GM12878 (cell line): ENCODE results near the gene SLX9. TPM values are rescaled to one million over a fixed set of nuclear protein-coding genes. Genes with fewer than 3 reads are reported as not detected.

ENCODE experiments used
- ATF3 ChIP-seq: IDR thresholded peaks from 2 replicates; pipeline ENCODE4 v1.6.1; 2011; ENCODE audit warnings: low read depth, mild to moderate bottlenecking, low read length, moderate library complexity, borderline replicate concordance; ENCODE audit errors: extremely low read depth
- BCL11A ChIP-seq: IDR thresholded peaks from 2 replicates; pipeline ENCODE4 v1.6.1; 2011; ENCODE audit warnings: low read depth, low read length
- DPF2 ChIP-seq: fragments of 450-650 bp; IDR thresholded peaks from 2 replicates; pipeline ENCODE4 v1.6.1; 2017; ENCODE audit warnings: mild to moderate bottlenecking
- E4F1 ChIP-seq: fragments of 450-650 bp; IDR thresholded peaks from 2 replicates; pipeline ENCODE4 v1.6.1; 2018; ENCODE audit warnings: borderline replicate concordance, mild to moderate bottlenecking; ENCODE audit not compliant: partially characterized antibody
- ESRRA ChIP-seq: IDR thresholded peaks from 2 replicates; pipeline ENCODE4 v1.6.1; 2012; ENCODE audit warnings: mild to moderate bottlenecking, low read length, improper control_type of control experiment
- ETV6 ChIP-seq, 2 experiments: fragments of 450-650 bp in 1 of 2; IDR thresholded peaks in 1 of 2; conservative IDR thresholded peaks in 1 of 2; 2 replicates each; pipeline ENCODE4 v1.6.1; 2014; ENCODE audit warnings: antibody characterized with exemption in 1 of 2, borderline replicate concordance in 1 of 2, low read depth in 1 of 2, mild to moderate bottlenecking in 1 of 2, moderate library complexity in 1 of 2
- IKZF1 ChIP-seq: fragments of 450-650 bp; conservative IDR thresholded peaks from 2 replicates; pipeline ENCODE4 v1.6.1; 2017; ENCODE audit warnings: antibody characterized with exemption, mild to moderate bottlenecking
- MEF2B ChIP-seq: fragments of 450-650 bp; IDR thresholded peaks from 2 replicates; pipeline ENCODE4 v1.6.1; 2018; ENCODE audit warnings: mild to moderate bottlenecking, moderate library complexity; ENCODE audit not compliant: partially characterized antibody, poor library complexity, severe bottlenecking
- MLLT1 ChIP-seq: fragments of 450-650 bp; IDR thresholded peaks from 2 replicates; pipeline ENCODE4 v1.6.1; 2016; ENCODE audit warnings: mild to moderate bottlenecking
- MTA2 ChIP-seq: fragments of 450-650 bp; IDR thresholded peaks from 2 replicates; pipeline ENCODE4 v1.6.1; 2016; ENCODE audit warnings: low read depth, mild to moderate bottlenecking, moderate library complexity
- MYC ChIP-seq: IDR thresholded peaks from 2 replicates; pipeline ENCODE4 v1.6.1; 2011; ENCODE audit warnings: mild to moderate bottlenecking, low read length, moderate library complexity, inconsistent platforms; ENCODE audit not compliant: insufficient read depth, insufficient replicate concordance, insufficient read length, severe bottlenecking
- RB1 ChIP-seq: fragments of 450-650 bp; formaldehyde crosslinking; IDR thresholded peaks from 2 replicates; pipeline ENCODE4 v1.6.1; 2017; ENCODE audit warnings: mild to moderate bottlenecking, borderline replicate concordance
- RELA ChIP-seq: fragments of 450-650 bp; IDR thresholded peaks from 2 replicates; pipeline ENCODE4 v1.8.0; 2014; ENCODE audit warnings: borderline replicate concordance; ENCODE audit not compliant: partially characterized antibody
- SMAD5 ChIP-seq: IDR thresholded peaks from 2 replicates; pipeline ENCODE4 v1.6.1; 2016; ENCODE audit warnings: antibody characterized with exemption, low read depth
- ZNF592 ChIP-seq: fragments of 450-650 bp; IDR thresholded peaks from 2 replicates; pipeline ENCODE4 v1.6.1; 2017; ENCODE audit warnings: mild to moderate bottlenecking, moderate library complexity
- polyA plus RNA-seq, 11 experiments: library from polyadenylated mRNA; depleted of rRNA in 4 of 11; unstranded in 6 of 11; stranded (reverse) in 5 of 11; fragments of >200 nt; fragmentation: Nextera tagmentation in 4 of 11; fragmentation: Illumina TruSeq in 1 of 11; extraction: Ambion mirVana in 4 of 11; extraction: Trizol in 1 of 11; gene quantifications; 1 replicate in 1 of 11; 2 replicates in 10 of 11; pipeline versions ENCODE4 v1.2.1 to v1.2.3, GENCODE V29; 2011 to 2016; ENCODE audit warnings: inconsistent platforms in 2 of 11, missing spikeins in 2 of 11, low read depth in 1 of 11
- total RNA-seq, 4 experiments: library from RNA; depleted of rRNA in 3 of 4; stranded (reverse); fragments of >200 nt in 3 of 4; fragmentation: Illumina TruSeq in 1 of 4; extraction: Trizol in 1 of 4; gene quantifications; 2 replicates each; pipeline versions ENCODE4 v1.2.1 to v1.2.3, GENCODE V29; 2013 to 2021

SLX9 gene
- total and polyA plus RNA-seq, 10 of the 15 experiments (the other 5 are each of a cell fraction or from before 2014, with no cell fraction given) = 0.69 to 81.3 (median 33.9) TPM

GRCh38 chr21:44929242-44929798 lies 10.5 kb upstream of the SLX9 start (continued):
- no peak for TF ChIP-seq ZNF592
- peak; percentile 54 for TF ChIP-seq IKZF1
- no peak for TF ChIP-seq ETV6 (conservative IDR thresholded peaks at IDR 0.05 in 1 of 2, IDR thresholded peaks at IDR 0.05 in 1 of 2; ENCODE audit: borderline replicate concordance in 1 of 2, low read depth in 1 of 2)
- TF ChIP-seq E4F1 = no peak
- no peak for TF ChIP-seq BCL11A
- TF ChIP-seq MTA2 = 0 out of 2 replicates have a peak, but pooled peaks have one; percentile 4
- TF ChIP-seq RB1 = no peak
- TF ChIP-seq ATF3 = no peak
- no peak for TF ChIP-seq ESRRA
- TF ChIP-seq DPF2 = 0 out of 2 replicates have a peak, but pooled peaks have one; percentile 21
- TF ChIP-seq MLLT1 = peak; percentile 49; the same call in 1 of the 2 replicates
- TF ChIP-seq MEF2B = no peak
- TF ChIP-seq SMAD5 = no peak
- TF ChIP-seq RELA = no peak
- no peak for TF ChIP-seq MYC
